ENCODE results near the gene INPP5A.

The INPP5A gene

GRCh38 chr10:132545659-132546367 lies 8.2 kb downstream of the INPP5A start:
- POLR2A ChIA-PET = no interaction called here
- DNase-seq (ENCODE audit: extremely low spot score) = no peak
- TF ChIP-seq CTCF (IDR thresholded peaks at IDR 0.05; ENCODE audit: control extremely low read depth, extremely low read depth, low read depth, missing control alignments) = no peak
- CTCF ChIA-PET = no interaction called here

GRCh38 chr10:132546567-132547420 lies 9.2 kb downstream of the INPP5A start:
- TF ChIP-seq CTCF (IDR thresholded peaks at IDR 0.05; ENCODE audit: control extremely low read depth, extremely low read depth, low read depth, missing control alignments) = no peak
- POLR2A ChIA-PET = no interaction called here
- CTCF ChIA-PET = no interaction called here
- DNase-seq (ENCODE audit: extremely low spot score) = no peak

GRCh38 chr10:132547421-132547861 lies 9.9 kb downstream of the INPP5A start:
- CTCF ChIA-PET = no interaction called here
- no peak for DNase-seq (ENCODE audit: extremely low spot score)
- POLR2A ChIA-PET = no interaction called here
- TF ChIP-seq CTCF (IDR thresholded peaks at IDR 0.05; ENCODE audit: control extremely low read depth, extremely low read depth, low read depth, missing control alignments) = no peak

DNA sequence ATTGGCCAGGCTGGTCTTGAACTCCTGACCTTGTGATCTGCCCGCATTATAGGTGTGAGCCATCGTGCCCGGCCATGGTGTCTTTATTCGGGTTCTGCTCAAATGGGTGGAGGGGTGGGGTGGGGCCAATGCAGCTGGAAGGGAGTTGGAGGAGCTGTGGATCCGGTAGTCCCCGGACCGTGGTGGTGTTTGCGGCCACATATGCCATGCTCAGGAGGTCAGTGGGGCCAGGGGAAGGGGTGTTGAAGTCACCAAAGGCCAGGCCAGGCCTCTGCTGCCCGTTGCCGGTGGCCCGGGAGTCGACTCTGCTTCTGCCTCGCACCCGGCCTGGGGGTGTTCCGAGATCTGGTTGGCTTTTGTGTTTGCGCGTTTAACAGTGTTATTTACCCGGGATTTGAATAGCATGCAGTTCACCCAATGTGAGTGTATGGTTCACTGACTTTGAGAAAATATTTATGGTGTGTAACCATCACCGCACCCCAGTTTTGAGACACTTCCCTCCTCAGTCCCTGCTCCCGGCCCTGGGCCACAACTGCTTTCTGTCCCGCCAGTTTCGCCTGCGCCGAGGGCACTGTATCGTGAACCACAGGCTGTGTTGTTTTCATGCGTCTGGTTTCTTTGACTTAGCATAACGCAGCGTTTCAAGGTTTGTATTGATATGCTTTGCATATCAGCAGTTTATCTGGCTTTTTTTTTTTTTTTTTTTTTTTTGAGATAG lies 10.7 kb downstream of the INPP5A start:
- ChIA-PET POLR2A (no interaction called here), CTCF (no interaction called here)
- TF ChIP-seq CTCF (IDR thresholded peaks at IDR 0.05; ENCODE audit: control extremely low read depth, extremely low read depth, low read depth, missing control alignments) = no peak
- no peak for DNase-seq (ENCODE audit: extremely low spot score)

DNA sequence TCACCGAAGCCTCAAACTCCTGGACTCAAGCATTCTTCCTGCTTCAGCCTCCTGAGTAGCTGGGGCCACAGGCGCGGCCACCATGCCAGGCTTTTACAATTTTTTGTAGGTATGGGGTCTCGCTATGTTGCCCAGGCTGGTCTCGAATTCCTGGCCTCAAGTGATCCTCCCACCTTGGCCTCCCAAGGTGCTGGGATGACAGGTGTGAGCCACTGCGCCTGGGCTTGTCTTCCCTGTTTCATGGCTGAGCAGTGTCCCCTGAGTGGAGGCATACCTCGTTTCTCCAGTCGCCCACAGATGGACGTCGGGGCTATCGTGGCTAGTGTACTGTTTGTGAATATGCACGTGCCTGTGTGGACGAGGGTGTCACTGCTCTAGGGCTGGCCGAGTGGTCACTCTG lies 11.3 kb downstream of the INPP5A start:
- TF ChIP-seq CTCF (IDR thresholded peaks at IDR 0.05; ENCODE audit: control extremely low read depth, extremely low read depth, low read depth, missing control alignments) = no peak
- ChIA-PET CTCF (no interaction called here), POLR2A (no interaction called here)
- DNase-seq (ENCODE audit: extremely low spot score) = no peak

DNA sequence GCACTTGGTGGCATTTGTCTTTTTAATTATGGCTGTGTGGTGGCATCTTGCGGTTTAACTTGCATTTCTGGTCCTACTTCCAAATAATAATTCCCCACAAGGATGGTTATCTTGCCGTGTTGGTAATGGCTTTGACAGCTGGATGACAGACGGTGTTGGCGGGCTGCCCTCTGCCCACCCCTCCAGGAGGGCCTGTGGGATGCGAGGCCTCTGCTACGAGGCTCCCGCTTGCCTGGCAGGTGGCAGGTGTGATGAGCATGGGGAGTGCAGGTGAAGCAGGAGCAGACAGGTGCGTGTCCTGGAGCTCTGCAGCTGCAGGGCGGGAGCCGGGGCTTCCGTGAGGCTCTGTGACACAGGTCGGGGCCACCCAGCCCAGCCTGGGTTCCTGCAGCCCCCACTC lies 11.8 kb downstream of the INPP5A start:
- ChIA-PET CTCF (interaction anchor here (2.8 kb wide), 1 partner anchor 9 kb away, joined by 18 read pairs; no protein-coding TSS in a partner anchor), POLR2A (no interaction called here)
- peak; percentile 10 for DNase-seq (ENCODE audit: extremely low spot score)
- no peak for TF ChIP-seq CTCF (IDR thresholded peaks at IDR 0.05; ENCODE audit: control extremely low read depth, extremely low read depth, low read depth, missing control alignments)

Data from GM10248 (cell line).